Esophagus (tissue), 2 donors: ENCODE data around the gene CAMSAP3. TPM values are rescaled to one million over a fixed set of nuclear protein-coding genes. Genes with fewer than 3 reads are reported as not detected.
A peak's percentile ranks its signal among the peaks of the same experiment; 100 is the strongest.

Experiments used
- H3K27ac ChIP-seq, 2 donors: one replicate each; pipeline ENCODE4 v1.5.1; 2013; ENCODE audit warnings: low read depth in 2 of 2, mild to moderate bottlenecking in 2 of 2, inconsistent platforms in 1 of 2, low read length in 1 of 2, moderate library complexity in 1 of 2
- H3K27me3 ChIP-seq, 2 donors: one replicate each; pipeline ENCODE4 v1.6.1; 2013; ENCODE audit warnings: low read length in 2 of 2, control low read depth in 1 of 2, mild to moderate bottlenecking in 1 of 2; ENCODE audit not compliant: insufficient read depth in 2 of 2, control insufficient read depth in 1 of 2
- H3K36me3 ChIP-seq, 2 donors: one replicate each; pipeline ENCODE4 v1.6.1; 2013; ENCODE audit warnings: low read length in 1 of 2; ENCODE audit not compliant: control insufficient read depth in 2 of 2, insufficient read depth in 2 of 2
- H3K4me1 ChIP-seq, 2 donors: one replicate each; pipeline ENCODE4 v1.6.1; 2013; ENCODE audit warnings: low read length in 1 of 2; ENCODE audit not compliant: control insufficient read depth in 2 of 2, insufficient read depth in 2 of 2
- H3K4me3 ChIP-seq, 2 donors: one replicate each; pipeline ENCODE4 v1.5.1; 2013; ENCODE audit warnings: low read length in 2 of 2, mild to moderate bottlenecking in 2 of 2, low read depth in 1 of 2, moderate library complexity in 1 of 2
- H3K9me3 ChIP-seq, 2 donors: one replicate each; pipeline ENCODE4 v1.6.1; 2013; ENCODE audit warnings: mild to moderate bottlenecking in 2 of 2, low read depth in 1 of 2, low read length in 1 of 2, moderate library complexity in 1 of 2; ENCODE audit not compliant: control insufficient read depth in 2 of 2, insufficient read depth in 1 of 2
- WGBS, 2 donors: extraction: QIAGEN DNeasy Blood & Tissue Kit; methylation state at CpG; one replicate each; pipeline ENCODE4 v1.1.7; 2013; 5-methylcytosine and 5-hydroxymethylcytosine counted together
- polyA plus RNA-seq, 2 donors: library from polyadenylated mRNA; stranded (reverse); fragments of 200-250 nt; gene quantifications; one replicate each; pipeline ENCODE4 v1.2.3, GENCODE V29; 2013
- donor health status: healthy with polysubstance abuse.
- donor health status: Bipolar disorder and iron deficiency.

Gene CAMSAP3
- polyA plus RNA-seq, 2 donors, result 24.3 to 40.9 TPM

DNA sequence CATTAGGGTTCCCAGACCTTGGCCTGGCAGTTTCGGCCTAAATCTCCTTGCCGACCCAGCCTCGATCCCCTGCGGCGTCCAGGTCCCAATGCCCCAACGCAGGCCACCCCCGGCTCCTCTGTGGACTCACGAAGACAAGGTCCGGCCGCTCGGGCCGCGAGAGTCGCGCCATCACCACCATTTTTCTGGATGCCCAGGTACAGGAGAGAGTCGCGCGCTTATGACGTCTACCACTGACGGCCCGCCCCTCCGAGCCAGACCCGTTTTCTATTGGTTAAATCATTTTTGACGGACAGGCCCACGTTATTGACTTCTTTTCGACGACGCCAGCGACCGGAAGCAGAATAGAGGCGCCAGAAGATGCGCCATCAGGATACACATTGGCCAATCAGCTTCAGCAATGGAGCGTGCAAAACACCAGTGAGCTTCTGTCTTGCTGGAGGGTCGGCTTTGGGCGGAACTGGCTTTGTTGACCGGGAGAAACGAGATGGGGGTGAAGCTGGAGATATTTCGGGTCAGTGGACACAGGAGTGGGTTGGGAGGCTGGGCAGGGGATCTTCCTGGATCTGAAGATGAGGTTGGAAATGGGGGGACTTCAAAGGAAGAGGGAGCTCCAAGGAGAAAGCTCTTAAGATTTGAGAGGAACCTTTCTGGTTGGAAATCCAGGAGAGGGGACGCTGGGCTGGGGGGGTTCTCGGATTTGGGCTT lies 33.8 kb downstream of the CAMSAP3 start, which contains the start of the genes PET100 and XAB2:
Gene PET100, plus strand, starts transcription at position 447 of the 708 bp plus-strand sequence. Its CDS starts 41 bp downstream, at position 488.
Gene XAB2, minus strand, starts transcription at position 199 of the 708 bp plus-strand sequence. Its CDS starts 18 bp downstream, at position 181.
- Histone ChIP-seq H3K27ac (peak within 1 kb of the TSS; percentile 67 to 88), H3K4me3 (peak within 1 kb of the TSS; percentile 93 to 95), H3K27me3 (no peaks in the 10 kb centered on the region), H3K36me3 (peaks cover 0 to 30% of the 10 kb centered on the region in 2 donors), H3K9me3 (no peaks in the 10 kb centered on the region), H3K4me1 (peaks cover 9 to 19% of the 10 kb centered on the region in 2 donors)
- 0% methylated on average over 40 of the region's 40 CpGs for WGBS, 2 donors

GRCh38 chr19:7631577-7631976 lies 35.9 kb downstream of the CAMSAP3 start:
- Histone ChIP-seq H3K4me1 (peaks cover 9 to 22% of the 10 kb centered on the region in 2 donors), H3K27ac (no peak overlapping the region)
- 87 to 91% methylated on average over 12 of the region's 12 CpGs for WGBS, 2 donors

DNA sequence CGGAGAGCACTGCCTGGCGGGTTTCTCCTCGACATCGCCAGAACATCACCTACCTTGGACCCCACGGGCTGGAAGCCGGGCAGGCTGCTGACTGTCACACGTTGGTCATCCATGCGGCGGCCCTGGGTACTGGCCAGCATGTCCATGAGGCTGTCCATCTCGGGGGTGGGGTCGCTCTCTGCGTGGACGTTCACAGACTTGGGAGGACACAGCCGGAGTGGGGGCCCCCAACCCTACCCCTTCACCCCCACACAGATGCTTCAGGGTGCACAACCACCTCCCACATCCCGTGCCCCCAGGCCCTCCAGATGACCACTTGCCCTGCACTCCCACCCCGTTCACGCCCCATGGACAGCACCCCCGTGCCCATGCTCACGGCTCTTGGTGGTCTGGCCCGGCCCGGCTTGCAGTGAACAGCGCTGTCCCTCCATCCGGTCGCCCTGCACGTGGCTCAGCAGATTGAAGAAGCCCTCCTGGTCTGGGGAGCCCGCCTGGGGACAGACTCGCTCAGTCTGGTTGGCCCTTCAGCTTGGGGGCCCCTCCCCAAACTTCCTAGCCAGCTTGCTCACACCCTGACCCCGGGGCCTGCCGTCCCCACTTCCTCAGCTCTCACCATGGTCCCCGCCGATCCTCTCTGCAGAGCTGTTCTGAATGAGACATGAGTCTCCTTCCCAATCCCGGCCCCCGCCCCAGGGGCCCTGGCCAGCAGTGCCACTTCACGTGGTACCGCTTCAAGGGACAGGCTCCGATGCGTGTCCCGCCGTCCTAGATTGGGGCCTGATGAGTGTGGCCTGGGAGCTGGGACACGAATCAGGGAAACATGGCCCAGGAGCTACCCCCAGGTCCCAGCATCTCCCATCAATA lies 36.9 kb downstream of the CAMSAP3 start:
- H3K4me1 ChIP-seq, result peaks cover 6 to 22% of the 10 kb centered on the region in 2 donors
- 91 to 93% methylated on average over 37 to 40 of the region's 40 CpGs for WGBS, 2 donors
- no peaks in the 10 kb centered on the region for H3K27me3 ChIP-seq
- no peaks in the 10 kb centered on the region for H3K9me3 ChIP-seq
- H3K36me3 ChIP-seq, result peaks cover 0 to 10% of the 10 kb centered on the region in 2 donors
- H3K4me3 ChIP-seq, result no peak overlapping the region
- H3K27ac ChIP-seq, result no peak overlapping the region

More at GRCh38 chr19:7631577-7631976, 35.9 kb downstream of the CAMSAP3 start:
- Histone ChIP-seq H3K27me3 (no peaks in the 10 kb centered on the region), H3K4me3 (no peak overlapping the region), H3K36me3 (peaks cover 0 to 15% of the 10 kb centered on the region in 2 donors), H3K9me3 (no peaks in the 10 kb centered on the region)

DNA sequence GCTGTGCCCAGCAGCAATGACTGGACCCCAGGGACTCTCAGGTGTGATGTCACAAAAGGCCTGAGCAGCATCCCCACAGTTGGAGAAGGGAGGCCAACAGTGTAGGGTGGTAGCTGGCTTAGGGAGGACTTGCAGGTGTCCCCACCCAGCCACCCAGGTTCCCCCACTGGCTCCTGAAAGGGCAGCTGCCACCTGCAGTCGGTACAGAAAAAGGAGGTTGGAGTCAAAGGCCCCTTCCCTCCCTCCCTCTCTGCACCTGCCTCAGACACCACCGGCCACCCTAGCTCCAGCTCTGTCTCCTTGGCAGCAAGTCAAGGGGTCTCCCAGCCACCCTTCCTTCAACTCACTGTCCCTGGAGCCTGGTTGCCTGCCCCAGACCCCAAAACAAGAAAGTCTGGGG lies 38.0 kb downstream of the CAMSAP3 start, which contains the start of gene PCP2:
Gene PCP2, minus strand, starts transcription at position 22 of the 400 bp plus-strand sequence. CDS start 262 bp downstream, outside the sequence.
- H3K4me1 ChIP-seq, result peaks cover 3 to 12% of the 10 kb centered on the region in 2 donors
- peaks cover 0 to 10% of the 10 kb centered on the region in 2 donors for H3K36me3 ChIP-seq
- H3K27ac ChIP-seq, result no peak within 1 kb of the TSS
- no peaks in the 10 kb centered on the region for H3K27me3 ChIP-seq
- no peaks in the 10 kb centered on the region for H3K9me3 ChIP-seq
- WGBS, 2 donors, result 13% methylated on average over 1 of the region's 2 CpGs; no CpG with 5 or more reads in 1 of the 2 donors
- no peak within 1 kb of the TSS for H3K4me3 ChIP-seq

GRCh38 chr19:7635670-7636069 lies 40.0 kb downstream of the CAMSAP3 start:
- 48 to 49% methylated on average over 6 of the region's 6 CpGs for WGBS, 2 donors
- Histone ChIP-seq H3K4me1 (peaks cover under 1 to 15% of the 10 kb centered on the region in 2 donors), H3K36me3 (peaks cover 0 to 24% of the 10 kb centered on the region in 2 donors), H3K4me3 (no peak overlapping the region), H3K27me3 (no peaks in the 10 kb centered on the region), H3K9me3 (no peaks in the 10 kb centered on the region), H3K27ac (no peak overlapping the region)

GRCh38 chr19:7636317-7636690 lies 40.6 kb downstream of the CAMSAP3 start:
- H3K27me3 ChIP-seq, result no peaks in the 10 kb centered on the region
- H3K9me3 ChIP-seq, result no peaks in the 10 kb centered on the region
- H3K36me3 ChIP-seq, result peaks cover 0 to 24% of the 10 kb centered on the region in 2 donors
- H3K27ac ChIP-seq, result peak overlapping the region; percentile 38 to 51
- H3K4me3 ChIP-seq, result peak overlapping the region in 1 of 2 donors; percentile 33
- peaks cover 0 to 13% of the 10 kb centered on the region in 2 donors for H3K4me1 ChIP-seq
- 59 to 62% methylated on average over 16 of the region's 16 CpGs for WGBS, 2 donors

DNA sequence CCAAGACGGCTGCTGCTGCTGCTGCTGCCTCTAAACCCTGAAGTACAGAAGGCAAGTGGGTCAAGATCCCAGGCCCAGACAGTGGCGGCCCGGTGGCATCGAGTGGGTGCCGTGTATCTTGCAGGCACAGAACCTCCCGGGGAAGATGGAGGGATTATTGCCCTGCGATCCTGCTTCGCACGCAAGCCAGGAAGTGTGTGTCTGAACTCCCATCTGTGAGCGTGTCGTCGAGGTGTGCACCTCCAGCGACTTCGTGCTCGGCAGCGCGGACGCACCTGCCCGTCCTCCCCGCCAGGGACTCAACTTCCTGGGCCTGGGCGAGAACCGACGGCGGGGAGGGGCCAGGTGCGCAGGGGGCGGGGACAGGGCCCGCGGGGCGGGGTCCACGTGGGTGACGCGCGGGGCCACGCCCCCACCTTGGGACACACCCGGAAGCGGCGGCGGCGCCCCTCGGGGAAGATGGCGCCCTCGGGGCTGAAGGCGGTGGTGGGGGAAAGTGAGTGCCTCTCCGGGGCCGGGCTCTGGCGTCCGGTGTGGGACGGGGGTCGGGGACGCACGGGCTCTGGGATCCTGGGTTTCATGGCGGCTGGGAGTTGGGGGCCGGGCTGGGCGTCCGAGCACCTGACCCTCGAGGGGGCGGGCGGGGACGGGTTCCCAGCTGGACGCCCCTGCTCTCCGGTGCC lies 41.2 kb downstream of the CAMSAP3 start, which contains the start of gene STXBP2:
Gene STXBP2, plus strand, starts transcription at position 420 of the 683 bp plus-strand sequence. Its CDS starts 40 bp downstream, at position 460.
- Histone ChIP-seq H3K27ac (peak within 1 kb of the TSS; percentile 76 to 80), H3K27me3 (no peaks in the 10 kb centered on the region)
- 7% methylated on average over 53 to 61 of the region's 61 CpGs for whole genome bisulfite sequencing, 2 donors

DNA sequence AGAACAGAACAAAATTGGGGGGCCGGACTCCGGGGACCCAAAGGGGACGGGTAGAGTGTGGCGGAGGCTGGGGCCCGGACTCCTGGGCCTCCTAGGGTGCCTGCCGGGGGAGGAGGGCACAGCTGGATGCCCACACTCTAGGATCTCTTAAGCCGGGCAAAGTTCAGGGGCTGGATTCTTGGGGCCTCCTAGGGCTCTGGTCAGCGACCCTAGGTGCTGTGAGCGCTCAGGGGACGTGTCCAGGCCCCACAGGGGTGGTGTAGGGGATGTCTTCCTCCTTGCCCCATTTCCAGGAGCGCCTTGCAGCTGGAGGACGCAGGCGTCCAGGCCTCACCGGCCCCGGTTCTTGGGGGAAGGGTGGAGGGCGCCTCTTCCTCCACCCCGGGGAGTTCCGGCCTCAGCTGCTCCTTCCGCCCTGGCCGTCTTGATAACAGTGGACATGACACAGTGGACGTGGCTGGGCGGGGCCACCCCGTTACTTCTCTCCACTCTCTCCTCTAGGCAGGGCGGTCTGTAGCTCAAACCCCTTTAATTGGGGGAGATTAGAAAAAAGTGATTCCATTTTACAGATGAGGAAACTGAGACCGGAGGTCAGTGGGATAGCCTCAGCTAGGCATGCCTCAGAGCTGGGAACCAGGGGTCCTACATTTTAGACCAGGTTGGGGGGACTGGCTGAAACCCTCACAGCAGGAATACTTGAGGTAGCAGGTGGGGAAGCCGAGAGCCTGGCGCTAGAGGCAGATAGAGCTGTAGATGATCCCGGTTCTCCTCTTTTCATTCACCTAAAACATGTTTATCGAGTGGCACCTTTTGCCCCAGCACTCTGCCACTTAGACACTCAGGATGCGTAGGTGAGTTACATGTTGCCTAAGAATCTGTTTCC lies 42.0 kb downstream of the CAMSAP3 start:
- H3K36me3 ChIP-seq, result peaks cover 0 to 23% of the 10 kb centered on the region in 2 donors
- H3K9me3 ChIP-seq, result no peaks in the 10 kb centered on the region
- peaks cover 0 to 13% of the 10 kb centered on the region in 2 donors for H3K4me1 ChIP-seq
- peak overlapping the region; percentile 76 to 80 for H3K27ac ChIP-seq
- H3K4me3 ChIP-seq, result peak overlapping the region; percentile 69 to 72
- no peaks in the 10 kb centered on the region for H3K27me3 ChIP-seq
- 34% methylated on average over 26 to 30 of the region's 30 CpGs for WGBS, 2 donors

More for the DNA sequence above, 41.2 kb downstream of the CAMSAP3 start, which contains the start of gene STXBP2:
- Histone ChIP-seq H3K36me3 (peaks cover 0 to 24% of the 10 kb centered on the region in 2 donors), H3K9me3 (no peaks in the 10 kb centered on the region), H3K4me1 (peaks cover 0 to 13% of the 10 kb centered on the region in 2 donors), H3K4me3 (peak within 1 kb of the TSS; percentile 69 to 72)
